ENCODE data around the gene RSPH6A. TPM values are rescaled to one million over a fixed set of nuclear protein-coding genes. Genes with fewer than 3 reads are reported as not detected.
A peak's percentile ranks its signal among the peaks of the same experiment; 100 is the strongest.

The RSPH6A gene
- total and polyA plus RNA-seq, 3 donors from 2014 or later, result 17.0 to 88.3 (median 20.9) TPM

- DNase-seq, result no peak
- H3K4me3 ChIP-seq, result no peak overlapping the region
- H3K9me3 ChIP-seq, result no peaks in the 10 kb centered on the region
- 80 to 85% methylated on average over 4 to 7 of the region's 7 CpGs for WGBS, 2 donors
- H3K27me3 ChIP-seq, result no peaks in the 10 kb centered on the region
- intact Hi-C loops (cut with DNase I; ENCODE audit: low total_unique reads), result no loop called here
- no peaks in the 10 kb centered on the region for H3K4me1 ChIP-seq
- H3K36me3 ChIP-seq (ENCODE audit: low read depth, missing control alignments), result no peaks in the 10 kb centered on the region
- TF ChIP-seq CTCF (IDR thresholded peaks at IDR 0.05) (no peak), POLR2A (IDR thresholded peaks at IDR 0.05) (no peak)
- no peak overlapping the region for H3K27ac ChIP-seq
Observed at GRCh38 chr19:45852983-45853382, 37.9 kb upstream of the RSPH6A start.

GRCh38 chr19:45852145-45852750 lies 37.1 kb upstream of the RSPH6A start:
- Histone ChIP-seq H3K9me3 (no peaks in the 10 kb centered on the region), H3K27ac (no peak overlapping the region), H3K4me3 (no peak overlapping the region), H3K36me3 (ENCODE audit: low read depth, missing control alignments) (no peaks in the 10 kb centered on the region), H3K27me3 (no peaks in the 10 kb centered on the region), H3K4me1 (no peaks in the 10 kb centered on the region)
- no peak for TF ChIP-seq POLR2A (IDR thresholded peaks at IDR 0.05)
- no peak for TF ChIP-seq CTCF (IDR thresholded peaks at IDR 0.05)
- 89 to 91% methylated on average over 10 of the region's 10 CpGs for WGBS, 2 donors
- intact Hi-C loops (cut with DNase I; ENCODE audit: low total_unique reads), result no loop called here
- DNase-seq, result no peak

DNA sequence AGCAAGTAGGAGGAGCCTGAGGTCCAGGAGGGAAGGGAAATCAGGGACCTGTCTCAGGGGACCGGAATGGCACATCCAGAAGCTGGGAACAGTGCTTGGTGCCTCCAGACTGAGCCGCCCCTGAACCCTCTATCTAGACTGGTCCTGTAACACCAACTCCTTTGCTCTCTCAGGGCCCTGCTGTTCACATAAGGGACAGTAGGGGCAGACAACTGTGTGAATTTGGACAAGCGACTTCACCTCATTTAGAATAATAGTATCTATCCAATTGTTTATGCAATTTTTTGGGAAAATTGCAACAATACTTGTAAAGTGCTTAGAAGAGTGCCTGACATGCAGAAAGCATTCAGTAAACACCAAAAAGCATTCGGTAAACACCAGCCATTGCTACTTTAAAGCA lies 33.8 kb upstream of the RSPH6A start:
- H3K36me3 ChIP-seq (ENCODE audit: low read depth, missing control alignments), result no peaks in the 10 kb centered on the region
- WGBS, 2 donors, result 88 to 94% methylated on average over 4 of the region's 4 CpGs

GRCh38 chr19:45847663-45848062 lies 32.6 kb upstream of the RSPH6A start:
- WGBS, 2 donors, result 93 to 97% methylated on average over 4 to 13 of the region's 13 CpGs
- no peak for DNase-seq

More for the DNA sequence above, 33.8 kb upstream of the RSPH6A start:
- Histone ChIP-seq H3K27me3 (no peaks in the 10 kb centered on the region), H3K4me3 (no peak overlapping the region), H3K9me3 (no peaks in the 10 kb centered on the region), H3K4me1 (no peaks in the 10 kb centered on the region), H3K27ac (no peak overlapping the region)
- TF ChIP-seq POLR2A (IDR thresholded peaks at IDR 0.05), result no peak
- peak in 1 of 3 experiments; percentile 17 for TF ChIP-seq CTCF (IDR thresholded peaks at IDR 0.05)
- DNase-seq, result no peak
- intact Hi-C loops (cut with DNase I; ENCODE audit: low total_unique reads), result no loop called here

More at GRCh38 chr19:45847663-45848062, 32.6 kb upstream of the RSPH6A start:
- no peaks in the 10 kb centered on the region for H3K9me3 ChIP-seq
- no peaks in the 10 kb centered on the region for H3K36me3 ChIP-seq (ENCODE audit: low read depth, missing control alignments)
- no peaks in the 10 kb centered on the region for H3K27me3 ChIP-seq
- no peak overlapping the region for H3K27ac ChIP-seq
- intact Hi-C loops (cut with DNase I; ENCODE audit: low total_unique reads), result no loop called here
- H3K4me1 ChIP-seq, result no peaks in the 10 kb centered on the region
- no peak overlapping the region for H3K4me3 ChIP-seq
- TF ChIP-seq CTCF (IDR thresholded peaks at IDR 0.05) (no peak), POLR2A (IDR thresholded peaks at IDR 0.05) (no peak)
